NCI-H2227 treated with DMSO at 0.1 percent for 48 hours (cell line): ENCODE results near the gene PCK1.

Experiments used
- DNase-seq: peaks from one replicate; lab custom pipeline; 2025; lab: John Stamatoyannopoulos, UW

The PCK1 gene

DNA sequence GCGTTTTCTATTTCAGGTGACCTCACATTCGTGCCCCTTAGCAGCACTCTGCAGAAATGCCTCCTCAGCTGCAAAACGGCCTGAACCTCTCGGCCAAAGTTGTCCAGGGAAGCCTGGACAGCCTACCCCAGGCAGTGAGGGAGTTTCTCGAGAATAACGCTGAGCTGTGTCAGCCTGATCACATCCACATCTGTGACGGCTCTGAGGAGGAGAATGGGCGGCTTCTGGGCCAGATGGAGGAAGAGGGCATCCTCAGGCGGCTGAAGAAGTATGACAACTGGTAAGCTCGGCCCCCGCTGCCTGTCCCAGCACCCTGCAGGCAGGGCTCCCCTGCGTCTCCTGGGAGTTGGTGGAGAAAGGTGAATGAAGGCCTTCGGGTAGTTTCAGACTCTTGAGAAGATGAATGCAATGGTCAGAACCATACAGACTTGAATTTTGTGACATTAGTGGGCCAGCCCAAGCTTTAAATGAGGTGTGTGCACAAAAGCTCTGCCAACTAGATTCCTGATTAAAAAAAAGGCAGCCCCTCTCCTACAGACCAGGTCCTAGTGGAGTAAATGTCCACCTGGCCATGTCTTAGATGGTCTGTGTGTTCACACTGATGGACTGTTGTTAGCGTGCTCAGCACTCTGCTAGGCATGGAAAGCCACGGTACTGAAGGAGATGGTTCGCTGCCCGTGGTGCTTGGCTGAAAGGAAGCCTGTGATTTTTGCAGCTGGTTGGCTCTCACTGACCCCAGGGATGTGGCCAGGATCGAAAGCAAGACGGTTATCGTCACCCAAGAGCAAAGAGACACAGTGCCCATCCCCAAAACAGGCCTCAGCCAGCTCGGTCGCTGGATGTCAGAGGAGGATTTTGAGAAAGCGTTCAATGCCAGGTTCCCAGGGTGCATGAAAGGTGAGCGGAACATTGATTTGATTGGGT lies 708 bp downstream of the PCK1 start:
- no peak for DNase-seq

DNA sequence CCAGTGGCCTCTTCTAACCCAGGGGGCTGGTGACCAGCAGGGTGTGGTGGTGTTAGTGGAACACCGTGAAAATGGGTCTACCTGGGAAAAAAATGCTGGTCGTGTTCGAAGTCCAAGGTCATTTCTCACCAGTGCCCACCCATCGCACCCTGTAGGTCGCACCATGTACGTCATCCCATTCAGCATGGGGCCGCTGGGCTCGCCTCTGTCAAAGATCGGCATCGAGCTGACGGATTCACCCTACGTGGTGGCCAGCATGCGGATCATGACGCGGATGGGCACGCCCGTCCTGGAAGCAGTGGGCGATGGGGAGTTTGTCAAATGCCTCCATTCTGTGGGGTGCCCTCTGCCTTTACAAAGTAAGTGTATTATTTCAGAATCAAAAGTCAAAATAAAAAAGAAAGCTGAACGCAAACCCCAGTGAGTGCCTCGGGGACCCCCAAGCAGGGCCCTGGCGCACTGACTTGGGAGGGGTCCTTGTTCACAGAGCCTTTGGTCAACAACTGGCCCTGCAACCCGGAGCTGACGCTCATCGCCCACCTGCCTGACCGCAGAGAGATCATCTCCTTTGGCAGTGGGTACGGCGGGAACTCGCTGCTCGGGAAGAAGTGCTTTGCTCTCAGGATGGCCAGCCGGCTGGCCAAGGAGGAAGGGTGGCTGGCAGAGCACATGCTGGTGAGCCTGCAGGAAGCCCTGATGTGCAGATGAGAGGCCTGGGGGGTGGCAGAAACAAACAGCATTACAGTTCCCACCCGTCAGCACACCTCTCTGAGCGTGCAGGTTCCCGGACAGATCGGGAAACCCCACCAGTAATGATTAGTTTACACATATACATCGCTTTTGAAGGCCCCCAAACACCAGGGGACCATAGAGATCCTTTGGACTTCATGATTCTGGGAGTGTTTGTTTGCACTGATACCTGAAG lies 1.9 kb downstream of the PCK1 start:
- DNase-seq: no peak

DNA sequence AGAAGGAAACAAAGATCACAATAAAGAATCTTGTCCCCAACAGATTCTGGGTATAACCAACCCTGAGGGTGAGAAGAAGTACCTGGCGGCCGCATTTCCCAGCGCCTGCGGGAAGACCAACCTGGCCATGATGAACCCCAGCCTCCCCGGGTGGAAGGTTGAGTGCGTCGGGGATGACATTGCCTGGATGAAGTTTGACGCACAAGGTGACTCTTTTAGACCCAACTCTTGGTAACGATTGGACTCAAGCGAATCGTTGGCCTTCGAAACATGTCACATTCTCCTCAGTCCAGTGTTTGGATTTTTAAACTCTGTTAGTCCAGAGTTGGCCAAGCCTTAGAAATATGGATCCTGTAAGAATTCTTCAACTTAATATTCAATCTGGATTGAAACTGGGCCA lies 2.6 kb downstream of the PCK1 start:
- no peak for DNase-seq

DNA sequence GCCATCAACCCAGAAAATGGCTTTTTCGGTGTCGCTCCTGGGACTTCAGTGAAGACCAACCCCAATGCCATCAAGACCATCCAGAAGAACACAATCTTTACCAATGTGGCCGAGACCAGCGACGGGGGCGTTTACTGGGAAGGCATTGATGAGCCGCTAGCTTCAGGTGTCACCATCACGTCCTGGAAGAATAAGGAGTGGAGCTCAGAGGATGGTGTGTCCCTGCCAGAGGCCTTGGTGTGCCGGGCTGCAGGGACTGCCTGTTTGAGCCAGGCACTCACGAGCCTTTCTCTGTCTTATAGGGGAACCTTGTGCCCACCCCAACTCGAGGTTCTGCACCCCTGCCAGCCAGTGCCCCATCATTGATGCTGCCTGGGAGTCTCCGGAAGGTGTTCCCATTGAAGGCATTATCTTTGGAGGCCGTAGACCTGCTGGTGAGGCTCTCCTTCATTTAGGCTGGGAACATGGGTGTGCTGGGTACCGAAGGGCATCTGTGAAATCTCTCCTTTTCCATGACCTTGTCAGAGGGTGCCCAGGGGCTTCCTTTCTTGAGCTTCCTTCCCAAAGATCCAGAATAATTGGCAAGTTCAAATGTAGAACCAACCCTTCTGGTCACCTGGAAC lies 3.4 kb downstream of the PCK1 start:
- DNase-seq: no peak

DNA sequence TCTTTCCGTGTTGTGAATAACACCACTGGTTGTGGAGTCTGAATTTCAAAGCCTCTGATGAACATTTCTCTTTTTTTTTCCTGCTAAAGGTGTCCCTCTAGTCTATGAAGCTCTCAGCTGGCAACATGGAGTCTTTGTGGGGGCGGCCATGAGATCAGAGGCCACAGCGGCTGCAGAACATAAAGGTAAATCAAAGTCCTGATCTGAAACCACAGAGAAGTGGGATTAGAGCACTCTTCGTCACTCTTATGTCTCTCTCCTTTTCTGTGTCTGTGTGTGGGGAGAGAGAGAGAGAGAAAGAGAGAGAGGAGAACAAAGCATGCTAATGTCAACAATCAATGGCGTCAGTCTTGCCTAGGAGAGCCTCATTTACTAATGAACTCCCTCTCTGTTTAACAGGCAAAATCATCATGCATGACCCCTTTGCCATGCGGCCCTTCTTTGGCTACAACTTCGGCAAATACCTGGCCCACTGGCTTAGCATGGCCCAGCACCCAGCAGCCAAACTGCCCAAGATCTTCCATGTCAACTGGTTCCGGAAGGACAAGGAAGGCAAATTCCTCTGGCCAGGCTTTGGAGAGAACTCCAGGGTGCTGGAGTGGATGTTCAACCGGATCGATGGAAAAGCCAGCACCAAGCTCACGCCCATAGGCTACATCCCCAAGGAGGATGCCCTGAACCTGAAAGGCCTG lies 4.2 kb downstream of the PCK1 start:
- DNase-seq: no peak

DNA sequence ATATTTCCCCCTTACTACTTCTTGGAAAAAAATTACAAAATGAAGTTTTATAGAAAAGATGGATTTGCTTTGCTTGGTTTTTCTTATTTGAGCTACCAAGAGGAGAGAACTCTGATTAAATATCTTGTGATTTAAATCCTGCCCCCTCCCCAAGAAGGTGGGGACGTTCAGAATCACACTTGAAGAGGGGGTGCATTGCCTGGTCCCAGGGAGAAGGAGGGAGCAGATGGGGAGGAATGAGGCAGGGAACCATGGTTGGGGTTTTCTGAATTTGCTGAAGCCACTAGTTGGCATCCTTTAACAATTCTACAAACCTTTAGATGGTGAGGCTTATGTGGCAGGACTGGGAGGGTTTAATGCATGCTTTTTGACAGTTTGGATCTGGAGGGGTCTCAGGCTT lies 5.5 kb downstream of the PCK1 start:
- no peak for DNase-seq

DNA sequence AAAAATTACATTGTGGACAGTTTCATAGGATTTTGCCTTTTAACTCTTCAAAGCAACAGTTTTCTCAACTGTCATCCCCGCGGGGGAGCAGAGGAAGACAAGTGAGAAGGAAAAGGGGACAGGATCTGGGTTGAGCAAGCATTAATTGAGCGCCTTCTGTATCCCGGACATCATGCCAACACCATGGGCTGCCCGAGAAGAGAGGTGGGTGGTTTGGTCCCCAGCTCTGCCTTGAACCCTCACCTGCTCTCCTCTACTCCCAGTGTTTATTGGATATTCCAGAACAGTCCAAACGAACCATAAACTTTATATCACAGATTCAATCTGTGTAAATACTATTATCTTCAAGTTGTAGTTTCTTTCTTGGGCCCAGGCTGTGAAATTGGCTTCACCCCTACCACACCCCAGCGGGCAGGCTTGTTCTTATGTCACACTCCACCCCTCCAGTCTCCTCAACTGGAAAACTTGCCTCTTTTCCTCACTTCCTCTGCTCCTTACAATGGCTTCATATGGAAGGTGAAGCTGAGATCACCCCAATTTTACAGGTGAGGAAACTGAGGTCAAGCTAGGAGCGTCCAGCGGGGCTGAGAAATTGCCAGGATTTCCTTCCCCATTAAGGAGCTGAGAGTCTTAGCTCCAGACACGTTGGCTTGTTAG lies 6.0 kb downstream of the PCK1 start:
- DNase-seq: no peak

DNA sequence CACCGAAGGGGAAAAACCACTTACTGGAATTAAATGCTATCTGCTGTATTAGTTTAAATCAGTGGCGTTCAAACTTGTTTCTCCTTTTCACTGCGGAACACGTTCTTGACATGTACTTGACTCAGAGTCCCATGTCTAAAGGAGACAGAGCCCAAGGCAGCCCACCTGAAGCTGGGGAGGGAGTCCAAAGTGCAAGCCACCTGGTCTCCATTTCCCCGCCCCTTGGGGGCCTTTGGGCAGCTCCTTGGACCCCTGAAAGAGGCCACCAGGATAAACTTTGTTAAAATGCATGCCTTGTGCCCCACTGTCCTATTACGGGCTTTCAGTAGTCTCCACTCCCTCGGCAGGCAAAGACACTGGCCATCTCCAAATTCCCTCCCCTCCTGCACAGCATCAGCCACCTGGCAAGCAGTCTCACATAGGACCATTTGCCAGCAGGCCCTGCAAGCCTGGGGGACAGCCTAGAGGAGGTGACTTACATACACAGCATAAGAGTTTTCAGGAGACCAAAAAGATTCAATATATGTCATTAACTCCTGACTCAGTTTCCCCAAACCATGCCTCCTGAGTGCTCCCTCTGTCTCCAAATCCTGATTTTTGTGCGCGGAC lies 6.7 kb downstream of the PCK1 start:
- DNase-seq: no peak

DNA sequence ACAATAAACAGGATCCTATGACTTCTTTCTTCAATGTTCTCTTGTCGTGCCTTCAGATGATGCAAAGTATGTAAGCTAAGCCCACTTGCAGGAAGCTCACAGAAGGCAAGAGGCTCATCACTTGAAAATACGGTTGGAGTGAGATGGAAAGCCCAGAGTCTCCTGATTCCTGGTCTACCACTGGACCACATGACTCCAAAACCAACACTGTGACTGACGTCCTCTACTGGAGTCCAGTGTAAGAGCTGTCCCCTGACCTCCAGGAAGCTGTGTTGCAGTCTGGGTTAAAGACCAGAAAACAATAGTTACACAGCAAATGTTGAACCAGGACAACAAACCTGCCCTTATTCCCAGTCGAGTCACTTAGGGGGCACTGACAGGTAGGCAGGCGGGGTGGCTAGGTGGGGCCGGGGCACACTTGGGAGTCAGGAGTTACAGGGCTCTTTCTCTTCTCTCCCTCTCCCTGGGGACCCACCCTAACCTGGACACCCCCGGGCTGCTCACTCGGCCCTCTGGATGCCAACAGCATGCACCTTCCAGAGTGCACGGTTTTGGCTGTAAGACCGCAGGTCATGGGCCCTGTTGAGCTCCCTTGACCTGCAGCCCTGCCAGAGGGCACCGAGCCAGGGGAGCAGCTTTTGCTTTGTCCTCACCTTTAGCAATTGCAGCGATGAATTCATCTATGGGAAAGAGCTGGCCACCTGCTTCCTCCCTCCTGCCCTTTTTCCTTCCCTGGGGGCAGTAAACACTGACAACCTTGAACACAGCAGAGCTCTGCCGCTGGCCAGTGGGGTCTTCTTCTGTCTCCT lies 7.4 kb downstream of the PCK1 start:
- DNase-seq: no peak

DNA sequence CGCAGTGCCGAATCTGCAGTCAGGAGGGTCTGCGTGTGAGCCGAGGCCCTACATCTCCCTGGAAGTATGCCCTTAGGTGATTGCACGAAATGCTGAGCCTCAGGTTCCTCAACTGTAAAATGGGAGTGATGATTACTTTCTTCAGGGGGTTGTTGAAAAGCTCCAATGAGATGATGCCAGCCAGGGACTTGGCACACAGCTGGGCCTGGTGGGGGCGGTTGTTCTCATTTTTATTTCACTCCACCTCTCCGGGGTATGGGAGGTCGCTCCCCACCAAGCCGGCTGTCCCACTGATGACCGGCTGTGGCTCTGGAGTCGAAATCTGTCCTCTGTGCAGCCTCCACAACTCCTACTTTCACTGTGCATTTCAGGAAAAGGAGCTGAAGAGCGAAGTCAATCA lies 8.1 kb downstream of the PCK1 start:
- DNase-seq: no peak

DNA sequence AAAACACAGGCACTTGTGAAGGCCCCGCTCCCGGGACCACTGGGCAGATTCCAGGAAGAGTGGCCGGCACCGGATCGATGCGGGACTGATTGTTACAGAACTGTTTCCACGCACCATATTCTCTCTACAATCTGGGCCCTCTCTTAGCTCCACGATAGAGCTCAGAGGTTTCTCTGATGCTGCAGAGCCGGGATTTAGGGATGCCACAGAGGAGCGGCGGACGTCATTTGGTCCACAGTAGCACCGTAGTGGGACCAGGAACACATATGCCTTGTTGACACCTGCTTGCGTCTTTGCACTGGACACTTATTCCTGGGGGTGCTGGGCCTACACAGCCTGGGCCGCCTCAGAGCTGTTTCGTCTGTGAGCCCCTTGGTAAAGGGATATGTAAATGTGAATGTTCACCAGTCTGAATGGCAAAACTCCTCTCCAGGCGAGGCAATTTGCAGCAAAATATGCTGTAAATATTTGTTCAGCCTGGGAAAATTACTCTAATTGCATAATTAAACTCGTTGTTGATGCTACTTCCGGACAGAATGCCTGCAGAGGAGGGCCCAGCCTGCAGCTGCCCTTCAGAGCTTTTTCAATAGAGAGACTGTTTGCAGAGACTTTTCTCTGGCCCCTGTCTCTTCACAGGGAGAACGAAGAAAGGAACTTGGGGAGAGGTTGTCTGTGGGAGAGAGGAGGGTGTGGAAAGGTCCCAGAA lies 9.4 kb downstream of the PCK1 start:
- no peak for DNase-seq

DNA sequence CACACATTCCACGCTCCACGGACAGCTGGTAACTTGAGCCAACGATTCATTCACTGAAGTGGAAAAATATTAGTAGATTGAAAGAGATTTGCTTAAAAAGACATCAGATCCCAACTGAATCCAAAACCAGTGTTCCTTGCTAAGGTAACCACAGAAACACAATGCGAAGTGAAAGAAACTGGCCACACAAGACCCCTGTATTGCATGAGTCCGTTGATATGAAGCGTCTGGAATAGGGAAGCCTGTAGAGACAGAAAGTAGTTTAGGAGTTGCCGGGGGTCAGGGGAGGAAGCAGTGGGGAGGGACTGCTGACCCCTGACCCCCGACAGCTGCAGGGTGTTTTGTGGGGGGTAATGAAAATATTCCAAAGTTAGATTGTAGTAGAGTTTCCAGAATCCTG lies 10.0 kb downstream of the PCK1 start:
- no peak for DNase-seq

DNA sequence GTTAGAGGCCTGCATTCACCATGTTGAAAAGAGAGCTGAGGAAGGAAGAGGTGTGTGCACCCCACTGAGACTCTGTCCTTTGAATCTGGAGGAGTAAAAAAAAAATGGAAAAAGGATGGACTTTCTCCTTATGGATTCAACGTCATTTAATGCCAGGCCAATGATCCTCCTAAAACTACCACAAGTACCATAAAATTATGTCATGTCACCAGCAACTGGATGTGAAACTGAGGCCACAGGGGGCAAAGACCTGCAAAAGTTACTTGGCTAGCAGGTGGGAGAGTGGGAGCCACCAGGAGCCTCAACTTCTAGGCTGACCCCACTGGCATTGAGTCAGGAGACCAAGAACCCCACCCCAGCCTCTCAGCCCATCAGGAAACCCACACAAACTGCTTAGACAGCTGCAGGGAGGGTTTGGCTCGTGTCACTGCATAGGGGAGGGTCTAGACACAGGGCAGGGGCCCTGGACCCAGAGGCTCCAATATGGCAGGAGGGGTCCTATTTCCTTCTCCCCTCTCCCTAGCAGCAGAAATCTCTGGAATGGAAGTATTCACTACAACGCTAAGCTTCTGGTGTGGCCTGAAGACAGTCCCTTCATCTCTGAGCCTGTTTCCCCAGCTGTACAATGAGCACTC lies 11.0 kb downstream of the PCK1 start:
- DNase-seq: no peak

DNA sequence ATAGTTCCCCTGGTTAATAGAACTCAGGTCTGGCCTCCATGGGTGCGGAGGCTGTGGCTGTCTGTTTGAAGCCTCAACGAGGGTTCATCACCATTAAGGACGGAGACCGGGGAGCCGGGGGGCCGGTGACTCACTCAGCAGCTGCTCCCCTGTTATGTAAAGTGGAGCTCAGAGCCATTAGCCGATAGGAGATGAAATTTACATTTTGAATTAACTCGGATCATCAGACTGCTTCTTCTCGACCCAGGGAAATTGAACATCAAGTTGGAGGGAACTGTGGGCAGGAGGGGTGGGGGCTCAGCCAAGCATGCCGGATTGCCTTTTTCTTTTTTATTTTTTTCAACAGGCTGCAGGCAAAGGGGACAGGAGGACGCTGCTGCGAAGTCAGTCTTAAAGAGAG lies 12.3 kb downstream of the PCK1 start:
- no peak for DNase-seq

DNA sequence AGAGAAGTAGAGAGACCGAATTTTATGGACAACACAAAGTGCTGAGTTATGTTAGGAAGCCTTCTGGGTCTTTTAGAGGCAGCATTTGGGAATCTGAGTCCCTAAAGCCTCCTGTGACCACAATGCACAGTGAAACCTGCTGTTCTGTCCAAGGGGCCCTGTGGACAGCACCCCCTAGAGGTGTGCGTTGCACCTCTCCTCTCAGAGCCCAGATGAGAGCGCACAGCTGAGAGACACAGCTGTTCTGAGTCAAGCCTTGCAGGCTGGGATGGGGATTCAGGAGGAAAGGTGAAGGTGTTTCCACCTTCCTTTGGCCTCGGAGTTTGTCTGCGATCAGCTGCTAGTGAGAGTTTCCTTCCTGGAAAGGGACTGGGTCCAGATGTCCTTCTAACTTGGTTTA lies 13.0 kb downstream of the PCK1 start:
- DNase-seq: no peak

DNA sequence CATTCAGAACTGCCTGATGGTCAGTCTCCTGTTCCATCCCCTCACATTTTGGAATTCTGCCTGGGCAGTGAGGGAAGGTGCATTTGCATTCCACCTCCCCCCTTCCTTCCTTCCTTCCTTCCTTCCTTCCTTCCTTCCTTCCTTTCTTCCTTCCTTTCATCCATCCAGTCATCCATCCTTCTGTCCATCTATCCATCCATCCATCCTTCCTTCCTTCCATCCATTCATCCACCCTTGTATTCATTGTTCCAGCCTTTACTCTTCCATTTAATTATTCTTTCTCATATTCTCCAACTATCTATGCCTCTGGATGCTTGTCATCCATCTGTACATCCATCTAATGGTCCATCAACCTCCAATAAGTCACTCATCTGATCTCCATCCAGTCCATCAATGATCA lies 14.0 kb downstream of the PCK1 start:
- DNase-seq: no peak

DNA sequence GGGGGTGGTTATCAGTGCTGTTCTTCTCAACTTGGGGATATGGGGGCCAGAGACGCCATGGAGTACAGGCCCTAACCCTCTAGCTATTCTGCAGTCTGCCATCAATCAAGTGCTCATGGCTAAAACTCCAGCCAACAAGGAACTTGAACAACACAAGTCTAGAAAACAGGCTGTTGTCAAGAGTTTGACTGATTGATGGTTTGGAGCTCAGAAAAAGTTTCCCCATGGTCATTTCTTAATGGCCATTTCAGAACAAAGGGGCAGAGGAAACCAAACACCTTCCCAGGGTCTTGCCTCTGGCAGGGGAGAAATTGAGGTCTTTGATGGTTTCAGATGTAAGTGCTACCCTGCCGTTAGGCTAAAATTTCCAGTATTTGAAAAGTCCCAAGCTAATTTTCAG lies 15.1 kb downstream of the PCK1 start:
- DNase-seq: no peak

DNA sequence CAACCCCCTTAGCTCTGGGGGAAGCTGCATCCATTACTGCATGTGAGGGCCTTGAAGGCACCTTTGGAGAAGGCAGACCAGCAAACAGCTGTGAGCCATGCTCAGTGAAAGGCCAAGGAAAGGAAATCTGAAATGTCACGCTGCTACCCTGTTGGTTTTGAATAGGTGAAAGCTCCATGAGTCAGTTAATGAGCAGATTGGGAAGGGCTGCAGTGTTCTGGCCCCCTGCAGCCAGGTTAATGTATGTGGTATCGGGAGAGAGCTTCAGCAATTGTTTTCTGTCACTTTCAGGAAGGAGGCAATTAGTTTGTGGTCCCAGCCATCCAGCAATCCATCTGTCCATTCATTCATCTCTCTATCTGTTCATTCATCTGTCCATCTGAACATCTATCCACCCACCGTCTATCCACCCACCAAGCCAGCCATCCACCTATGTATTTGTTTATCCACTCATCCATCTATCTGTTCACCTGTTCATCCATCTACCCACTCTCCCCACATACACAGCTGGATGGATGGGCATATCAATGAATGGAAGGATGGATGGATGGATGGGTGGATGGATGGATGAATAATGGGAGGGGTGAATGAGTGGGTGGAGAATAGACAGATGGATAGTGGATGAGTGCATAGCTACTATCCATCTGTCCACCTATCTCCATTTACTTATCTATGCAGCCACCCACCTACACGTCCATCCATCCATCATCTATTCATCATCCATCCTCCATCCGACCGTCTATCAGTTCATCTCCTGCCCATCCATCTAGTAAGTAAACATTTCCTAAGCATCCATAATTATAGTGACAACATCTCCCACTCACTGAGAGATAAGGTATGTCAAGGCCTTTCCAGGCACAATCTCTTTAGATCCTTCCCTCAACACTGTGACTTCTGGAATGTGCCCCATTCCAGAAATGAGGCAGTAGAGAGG lies 16.0 kb downstream of the PCK1 start:
- no peak for DNase-seq
